NCI-H2227 (cell line): ENCODE results near the gene GPR141.

ENCODE experiments used
- DNase-seq: peaks from one replicate; lab custom pipeline; 2025; ENCODE audit not compliant: unreplicated experiment; lab: John Stamatoyannopoulos, UW

The GPR141 gene

DNA sequence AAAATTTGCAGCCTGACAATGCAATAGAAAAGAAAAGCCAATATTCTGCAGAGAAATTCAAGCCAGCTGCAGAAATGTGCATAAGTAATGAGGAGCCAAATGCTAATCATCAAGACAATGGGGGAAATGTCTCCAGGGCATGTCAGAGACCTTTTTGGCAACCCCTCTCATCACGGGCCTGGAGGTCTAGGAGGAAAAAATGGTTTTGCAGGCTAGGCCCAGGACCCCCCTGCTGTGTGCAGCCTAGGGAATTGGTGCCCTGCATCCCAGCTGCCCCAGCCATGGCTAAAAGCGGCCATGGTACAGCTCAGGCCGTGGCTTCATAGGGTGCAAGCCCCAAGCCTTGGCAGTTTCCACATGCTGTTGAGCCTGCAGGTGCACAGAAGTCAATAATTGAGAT is 92.4 kb downstream of the GPR141 start:
- DNase-seq = no peak

DNA sequence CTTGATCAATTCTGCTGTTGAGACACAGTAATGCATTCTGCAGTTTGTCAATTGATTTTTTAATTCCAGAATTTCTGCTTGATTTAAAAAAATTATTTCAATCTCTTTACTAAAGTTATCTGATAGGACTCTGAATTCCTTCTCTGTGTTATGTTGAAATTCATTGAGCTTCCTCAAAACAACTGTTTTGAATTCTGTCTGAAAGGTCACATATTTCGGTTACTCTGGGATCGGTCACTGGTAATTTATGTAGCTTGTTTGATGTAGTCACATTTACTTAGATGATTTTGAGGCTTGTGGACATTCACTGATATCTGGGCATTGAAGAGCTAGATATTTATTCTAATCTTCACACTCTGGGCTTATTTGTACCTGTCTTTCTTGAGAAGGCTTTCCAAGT is 97.6 kb downstream of the GPR141 start:
- no peak for DNase-seq

DNA sequence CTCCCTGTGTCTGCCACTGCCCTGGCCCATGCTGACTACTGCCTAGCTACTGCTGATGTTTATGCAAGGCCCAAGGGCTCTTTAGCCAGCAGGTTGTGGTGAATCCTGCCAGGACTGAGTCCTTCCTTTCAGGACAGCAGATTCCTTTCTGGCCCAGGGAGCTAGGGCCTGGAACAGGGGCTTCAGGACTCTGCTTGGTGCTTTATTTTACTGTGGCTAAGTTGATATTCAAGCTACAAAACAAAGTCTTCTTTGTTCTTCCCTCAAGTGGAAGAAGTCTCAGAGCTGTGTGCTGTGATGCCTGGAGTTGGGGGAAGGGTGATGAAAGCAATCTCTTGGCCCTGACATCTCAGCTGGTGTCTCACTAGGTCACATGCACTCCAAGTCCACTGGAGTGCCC is 98.6 kb downstream of the GPR141 start:
- DNase-seq = no peak

DNA sequence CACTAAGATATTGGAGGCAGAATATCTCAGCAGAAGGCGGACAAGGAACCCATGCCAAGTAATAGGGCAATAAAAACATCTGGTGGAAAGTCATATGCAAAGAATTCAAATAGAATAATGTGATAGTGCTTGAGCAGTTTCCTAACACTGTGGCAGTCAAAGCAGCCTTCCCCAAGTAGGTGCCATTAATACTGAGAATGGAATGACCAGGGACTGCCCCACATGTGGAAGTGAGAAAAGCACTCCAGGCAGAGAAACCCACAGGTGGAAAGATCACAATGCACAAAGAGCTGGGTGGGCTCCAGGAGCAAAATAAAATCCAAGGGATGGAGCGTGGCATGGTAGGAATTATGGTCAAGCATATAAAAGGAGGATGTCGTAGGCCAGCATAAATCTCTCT is 100.4 kb downstream of the GPR141 start:
- DNase-seq = no peak

DNA sequence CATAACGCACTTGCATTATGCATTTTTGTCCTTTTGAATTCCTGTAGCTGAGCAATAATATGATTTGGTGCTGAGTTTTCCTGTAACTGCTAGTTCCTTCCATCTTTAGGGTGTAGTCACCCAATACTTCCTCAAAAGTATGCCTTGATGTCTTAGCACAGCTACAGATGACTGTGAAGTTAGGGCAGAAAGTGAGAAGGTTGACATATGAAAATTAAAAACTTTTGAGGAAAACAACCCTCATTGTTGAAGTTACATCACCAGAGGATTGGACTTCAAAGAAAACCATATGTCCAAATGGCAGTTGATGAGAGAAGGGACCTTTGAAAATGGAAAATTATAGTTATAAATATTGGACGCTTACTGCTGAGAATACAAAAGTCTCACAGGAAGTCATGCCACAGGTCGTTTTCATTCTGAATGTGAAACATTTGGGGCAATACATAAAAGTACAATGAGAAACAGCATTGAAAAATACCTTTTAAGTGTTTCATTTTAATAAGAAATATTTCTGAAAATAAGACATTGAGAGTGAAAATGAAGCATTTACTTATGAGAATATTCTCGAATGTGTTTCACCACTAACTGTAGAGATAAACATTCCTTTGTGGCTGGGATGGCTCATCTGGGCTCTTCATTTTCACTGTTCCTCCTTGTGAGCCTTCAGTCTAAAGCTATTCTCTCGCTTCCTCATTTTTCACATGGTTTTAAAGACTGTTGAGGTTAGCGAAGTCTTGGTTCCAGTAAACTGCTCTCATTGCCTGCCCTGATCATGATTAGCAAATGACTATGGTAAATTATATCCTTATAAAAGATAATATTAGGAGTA is 103.4 kb downstream of the GPR141 start:
- no peak for DNase-seq
